SKM-1 treated with dmso at 0.1 percent for 144 hours (cell line): ENCODE data around the gene FBRS.
"Not testable (repeated sequence)": the region's sequence is repeated elsewhere in the genome, so short reads cannot be mapped to it uniquely, and the experiment has no call there.

Experiments
- DNase-seq: peaks from one replicate; lab custom pipeline; 2025; ENCODE audit not compliant: unreplicated experiment; lab: John Stamatoyannopoulos, UW

The FBRS gene

GRCh38 chr16:30657866-30658730 is at the start of gene FBRS:
FBRS (plus strand) TSS chr16:30658431; CDS start chr16:30659519, 1,088 bp downstream.
- DNase-seq = peak; percentile 99

- DNase-seq = no peak
Observed at GRCh38 chr16:30609002-30609925, 49.0 kb upstream of the FBRS start.

- DNase-seq = peak; percentile 92
Observed at GRCh38 chr16:30609926-30610839, 48.0 kb upstream of the FBRS start, which contains the start of gene ZNF689. ZNF689 (minus strand) TSS chr16:30610389; CDS start chr16:30610041, 348 bp downstream.

GRCh38 chr16:30615358-30616091 is 42.7 kb upstream of the FBRS start:
- peak; percentile 43 for DNase-seq

GRCh38 chr16:30619202-30619601 is 39.0 kb upstream of the FBRS start:
- no peak for DNase-seq

- no peak for DNase-seq
Observed at GRCh38 chr16:30619638-30620037, 38.6 kb upstream of the FBRS start.

GRCh38 chr16:30620169-30620568 is 38.1 kb upstream of the FBRS start:
- DNase-seq = no peak

- no peak for DNase-seq
Observed at GRCh38 chr16:30621765-30622164, 36.5 kb upstream of the FBRS start.

GRCh38 chr16:30622455-30623032 is 35.7 kb upstream of the FBRS start:
- no peak for DNase-seq

- DNase-seq = no peak
Observed at GRCh38 chr16:30623536-30624283, 34.5 kb upstream of the FBRS start.

- no peak for DNase-seq
Observed at GRCh38 chr16:30626236-30626635, 32.0 kb upstream of the FBRS start.

GRCh38 chr16:30628628-30629540 is 29.3 kb upstream of the FBRS start:
- peak; percentile 74 for DNase-seq

- not testable (repeated sequence) for DNase-seq
Observed at GRCh38 chr16:30632454-30632853, 25.8 kb upstream of the FBRS start.

- no peak for DNase-seq
Observed at GRCh38 chr16:30633526-30633925, 24.7 kb upstream of the FBRS start.

GRCh38 chr16:30636599-30636998 is 21.6 kb upstream of the FBRS start:
- DNase-seq = no peak

- DNase-seq = not testable (repeated sequence)
Observed at GRCh38 chr16:30637139-30637538, 21.1 kb upstream of the FBRS start.

GRCh38 chr16:30637944-30638343 is 20.3 kb upstream of the FBRS start:
- peak; percentile 45 for DNase-seq
